Fibroblast of lung (primary cell): ENCODE results near the gene SESN2. TPM values are rescaled to one million over a fixed set of nuclear protein-coding genes. Genes with fewer than 3 reads are reported as not detected.

Experiments used
- DNase-seq, 2 donors: peaks; one replicate each; pipeline versions ENCODE4 v3.0.0 to v3.0.0-alpha.2; 2010; ENCODE audit warnings: low read depth in 2 of 2
- H2AFZ ChIP-seq: 2 replicates; pipeline ENCODE4 v1.5.1; 2012; ENCODE audit warnings: low read length, control low read depth, inconsistent platforms
- H3K27ac ChIP-seq: 2 replicates; pipeline ENCODE4 v1.5.1; 2011; ENCODE audit warnings: low read length, control low read depth; ENCODE audit not compliant: insufficient read depth
- H3K27me3 ChIP-seq: 2 replicates; pipeline ENCODE4 v1.5.1; 2011; ENCODE audit warnings: mild to moderate bottlenecking, low read length; ENCODE audit not compliant: control insufficient read depth, insufficient read depth
- H3K36me3 ChIP-seq: 2 replicates; pipeline ENCODE4 v1.5.1; 2011; ENCODE audit warnings: low read length; ENCODE audit not compliant: control insufficient read depth, insufficient read depth
- H3K4me1 ChIP-seq: 2 replicates; pipeline ENCODE4 v1.5.1; 2011; ENCODE audit warnings: low read length; ENCODE audit not compliant: control insufficient read depth, insufficient read depth; ENCODE audit errors: extremely low read depth
- H3K4me2 ChIP-seq: 2 replicates; pipeline ENCODE4 v1.5.1; 2011; ENCODE audit warnings: low read length, control low read depth; ENCODE audit not compliant: insufficient read depth; ENCODE audit errors: extremely low read depth
- H3K4me3 ChIP-seq, 4 experiments: fragments of 200-600 bp in 1 of 4; sonication (generic) in 1 of 4; replicated peaks in 1 of 4; 2 replicates each; pipeline ENCODE4 v1.5.1; 2011 to 2016; ENCODE audit warnings: low read length in 4 of 4, low read depth in 3 of 4, mild to moderate bottlenecking in 3 of 4, control low read depth in 2 of 4, inconsistent platforms in 1 of 4, mixed read lengths in 1 of 4; ENCODE audit not compliant: insufficient read depth in 1 of 4; ENCODE audit errors: control extremely low read depth in 1 of 4
- H3K79me2 ChIP-seq: 2 replicates; pipeline ENCODE4 v1.5.1; 2012; ENCODE audit warnings: mild to moderate bottlenecking, low read length, inconsistent platforms; ENCODE audit not compliant: control insufficient read depth, insufficient read depth
- H3K9ac ChIP-seq: 2 replicates; pipeline ENCODE4 v1.5.1; 2011; ENCODE audit warnings: mild to moderate bottlenecking, low read length, control low read depth; ENCODE audit not compliant: insufficient read depth
- H3K9me3 ChIP-seq: 2 replicates; pipeline ENCODE4 v1.5.1; 2012; ENCODE audit warnings: low read depth, low read length; ENCODE audit not compliant: control insufficient read depth, insufficient read depth
- H4K20me1 ChIP-seq: 2 replicates; pipeline ENCODE4 v1.5.1; 2011; ENCODE audit warnings: low read length; ENCODE audit not compliant: control insufficient read depth, insufficient read depth; ENCODE audit errors: extremely low read depth
- EZH2 ChIP-seq: IDR thresholded peaks from 2 replicates; pipeline ENCODE4 v1.5.1; 2012; ENCODE audit warnings: low read length, control low read depth, mild to moderate bottlenecking; ENCODE audit errors: missing control alignments
- polyA plus RNA-seq, 2 donors: library from polyadenylated mRNA; depleted of rRNA in 1 of 2; stranded (reverse) in 1 of 2; unstranded in 1 of 2; fragments of >200 nt; gene quantifications; 2 replicates each; pipeline ENCODE4 v1.2.1, GENCODE V29; 2011 to 2012; ENCODE audit warnings: missing spikeins in 1 of 2
- total RNA-seq: library from RNA; depleted of rRNA; stranded (reverse); fragments of >200 nt; gene quantifications from 2 replicates; pipeline ENCODE4 v1.2.1, GENCODE V29; 2014
- TF ChIP-seq, protein P1 (sequence below), 2 donors: IDR thresholded peaks in 1 of 2; conservative IDR thresholded peaks in 1 of 2; 1 replicate in 1 of 2; 2 replicates in 1 of 2; pipeline ENCODE4 v1.5.1; 2011 to 2012; ENCODE audit warnings: low read length in 2 of 2, control low read depth in 1 of 2, inconsistent platforms in 1 of 2, low read depth in 1 of 2, mild to moderate bottlenecking in 1 of 2

SESN2 gene
- total and polyA plus RNA-seq, 2 donors (not counting 1 experiment from before 2014, with no cell fraction given), result 8.4 to 55.2 TPM

- H3K4me2 ChIP-seq, result no peak overlapping the region
- no peak for DNase-seq
- H3K9ac ChIP-seq, result no peak overlapping the region
- no peaks in the 10 kb centered on the region for H3K27me3 ChIP-seq
- no peak overlapping the region for H3K27ac ChIP-seq
- no peak for TF ChIP-seq EZH2
- TF ChIP-seq, protein P1, sequence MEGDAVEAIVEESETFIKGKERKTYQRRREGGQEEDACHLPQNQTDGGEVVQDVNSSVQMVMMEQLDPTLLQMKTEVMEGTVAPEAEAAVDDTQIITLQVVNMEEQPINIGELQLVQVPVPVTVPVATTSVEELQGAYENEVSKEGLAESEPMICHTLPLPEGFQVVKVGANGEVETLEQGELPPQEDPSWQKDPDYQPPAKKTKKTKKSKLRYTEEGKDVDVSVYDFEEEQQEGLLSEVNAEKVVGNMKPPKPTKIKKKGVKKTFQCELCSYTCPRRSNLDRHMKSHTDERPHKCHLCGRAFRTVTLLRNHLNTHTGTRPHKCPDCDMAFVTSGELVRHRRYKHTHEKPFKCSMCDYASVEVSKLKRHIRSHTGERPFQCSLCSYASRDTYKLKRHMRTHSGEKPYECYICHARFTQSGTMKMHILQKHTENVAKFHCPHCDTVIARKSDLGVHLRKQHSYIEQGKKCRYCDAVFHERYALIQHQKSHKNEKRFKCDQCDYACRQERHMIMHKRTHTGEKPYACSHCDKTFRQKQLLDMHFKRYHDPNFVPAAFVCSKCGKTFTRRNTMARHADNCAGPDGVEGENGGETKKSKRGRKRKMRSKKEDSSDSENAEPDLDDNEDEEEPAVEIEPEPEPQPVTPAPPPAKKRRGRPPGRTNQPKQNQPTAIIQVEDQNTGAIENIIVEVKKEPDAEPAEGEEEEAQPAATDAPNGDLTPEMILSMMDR (conservative IDR thresholded peaks at IDR 0.05 in 1 of 2, IDR thresholded peaks at IDR 0.05 in 1 of 2; ENCODE audit: low read depth in 1 of 2, low read length in 2 of 2), result no peak
- no peaks in the 10 kb centered on the region for H3K9me3 ChIP-seq
- no peaks in the 10 kb centered on the region for H4K20me1 ChIP-seq
- H3K36me3 ChIP-seq, result peaks cover 5% of the 10 kb centered on the region
- no peak overlapping the region for H3K4me3 ChIP-seq
- H3K4me1 ChIP-seq, result no peaks in the 10 kb centered on the region
- no peak overlapping the region for H2AFZ ChIP-seq
- peaks cover 19% of the 10 kb centered on the region for H3K79me2 ChIP-seq
Measured at GRCh38 chr1:28239004-28239403, 20.3 kb upstream of the SESN2 start.

DNA sequence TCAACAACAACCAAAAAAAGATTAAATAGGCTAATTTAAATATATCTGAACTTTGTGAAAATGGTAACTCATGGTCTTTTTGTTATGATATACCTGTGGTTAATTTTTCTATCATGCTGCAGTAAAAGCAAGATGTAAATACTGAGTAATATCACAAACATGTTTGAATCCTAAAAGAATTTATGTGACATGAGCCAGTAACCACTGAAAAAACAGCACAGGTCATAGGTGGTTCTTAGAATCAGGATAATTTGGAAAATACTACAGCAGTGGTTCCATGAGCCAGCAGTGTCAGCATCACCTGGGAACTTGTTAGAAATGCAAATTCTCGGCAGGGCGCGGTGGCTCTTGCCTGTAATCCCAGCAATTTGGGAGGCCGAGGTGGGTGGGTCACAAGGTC is 19.3 kb upstream of the SESN2 start:
- no peak for TF ChIP-seq EZH2
- TF ChIP-seq, protein P1 (conservative IDR thresholded peaks at IDR 0.05 in 1 of 2, IDR thresholded peaks at IDR 0.05 in 1 of 2; ENCODE audit: low read depth in 1 of 2, low read length in 2 of 2), result no peak
- Histone ChIP-seq H3K9me3 (no peaks in the 10 kb centered on the region), H4K20me1 (no peaks in the 10 kb centered on the region), H3K27me3 (no peaks in the 10 kb centered on the region), H3K4me2 (no peak overlapping the region), H3K4me3 (no peak overlapping the region), H2AFZ (no peak overlapping the region), H3K4me1 (no peaks in the 10 kb centered on the region), H3K36me3 (peaks cover 5% of the 10 kb centered on the region), H3K27ac (no peak overlapping the region), H3K9ac (no peak overlapping the region), H3K79me2 (peaks cover 19% of the 10 kb centered on the region)
- peak in 1 of 2 donors; percentile 40 for DNase-seq

DNA sequence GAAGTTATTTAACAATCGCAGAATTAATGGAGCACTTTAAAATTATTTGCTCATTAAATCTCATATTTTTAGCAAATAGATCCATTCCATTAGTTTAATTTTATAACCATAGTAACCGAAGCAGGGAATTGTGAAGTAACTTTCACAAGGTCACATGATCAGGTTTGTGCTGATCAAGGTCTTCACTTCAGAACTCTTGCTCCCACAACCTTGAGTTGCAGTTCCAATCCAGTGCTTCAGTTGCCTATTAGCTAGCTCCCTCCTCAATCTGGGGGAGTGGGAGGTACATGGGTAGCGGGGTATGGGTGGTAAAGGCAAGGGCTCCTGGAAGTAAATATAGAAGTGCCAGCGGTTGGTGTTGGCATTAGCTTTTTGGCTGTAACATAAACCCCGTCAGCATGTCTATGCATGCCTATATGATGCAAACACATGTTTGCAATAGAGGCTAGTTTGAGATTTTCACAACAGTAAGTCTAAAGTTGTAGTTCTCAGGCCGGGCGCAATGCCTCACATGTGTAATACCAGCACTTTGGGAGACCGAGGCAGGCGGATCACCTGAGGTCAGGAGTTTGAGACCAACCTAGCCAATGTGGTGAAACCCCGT is 17.6 kb upstream of the SESN2 start:
- H3K4me1 ChIP-seq, result no peaks in the 10 kb centered on the region
- H3K27ac ChIP-seq, result no peak overlapping the region
- no peaks in the 10 kb centered on the region for H3K9me3 ChIP-seq
- no peaks in the 10 kb centered on the region for H3K27me3 ChIP-seq
- no peak for TF ChIP-seq EZH2
- TF ChIP-seq, protein P1 (conservative IDR thresholded peaks at IDR 0.05 in 1 of 2, IDR thresholded peaks at IDR 0.05 in 1 of 2; ENCODE audit: low read depth in 1 of 2, low read length in 2 of 2), result no peak
- no peak overlapping the region for H2AFZ ChIP-seq
- H3K79me2 ChIP-seq, result peaks cover 11% of the 10 kb centered on the region
- no peak overlapping the region for H3K4me3 ChIP-seq
- DNase-seq, result no peak
- H3K4me2 ChIP-seq, result no peak overlapping the region
- H3K36me3 ChIP-seq, result peaks cover 5% of the 10 kb centered on the region
- H4K20me1 ChIP-seq, result no peaks in the 10 kb centered on the region
- no peak overlapping the region for H3K9ac ChIP-seq
